NOMO-1 (cell line): Measurements from ENCODE around the gene CCDC169.
"Not testable (repeated sequence)": the region's sequence is repeated elsewhere in the genome, so short reads cannot be mapped to it uniquely, and the experiment has no call there.

Source experiments
- DNase-seq, 2 experiments: peaks; one replicate each; lab custom pipeline; 2025; ENCODE audit not compliant: unreplicated experiment in 2 of 2; lab: John Stamatoyannopoulos, UW

The CCDC169 gene

GRCh38 chr13:36297366-36298338 is at the start of gene CCDC169:
TSS of gene CCDC169 (minus strand) at chr13:36297814. CDS start at chr13:36297719, 95 bp downstream.
- DNase-seq = peak; percentile 51 to 71

GRCh38 chr13:36346222-36347083 is 48.8 kb upstream of the CCDC169 start, which contains the start of gene SPART:
TSS of gene SPART (minus strand) at chr13:36346394. CDS start at chr13:36335830, 10,564 bp downstream.
- peak; percentile 82 to 90 for DNase-seq

- DNase-seq = peak; percentile 55 to 78
Measured at GRCh38 chr13:36345438-36346221, 48.0 kb upstream of the CCDC169 start.

DNA sequence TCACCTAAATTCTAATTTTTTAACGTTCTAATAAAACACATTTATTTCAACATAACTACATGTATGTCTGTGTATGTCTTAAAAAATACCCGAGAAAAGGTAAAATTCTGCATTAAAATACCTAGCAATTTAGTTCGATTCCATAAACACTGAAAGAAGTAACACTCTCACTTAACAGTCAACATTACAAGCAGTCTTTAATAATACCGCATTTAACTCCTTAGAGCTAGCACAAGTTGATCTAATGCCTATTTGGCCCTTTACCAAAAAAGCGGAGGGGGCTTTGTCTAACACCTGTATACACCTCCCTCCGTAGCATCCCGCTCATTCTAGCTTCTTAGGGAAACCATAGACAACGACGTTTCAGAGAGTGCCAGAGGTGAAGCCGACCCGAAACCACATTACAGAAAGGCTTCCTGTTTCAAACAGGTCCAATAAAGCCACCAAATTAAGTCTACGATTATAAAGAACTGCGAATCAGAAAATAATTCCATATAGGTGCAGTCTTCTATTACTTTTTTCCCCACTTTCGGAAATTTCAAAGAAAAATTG is 47.3 kb upstream of the CCDC169 start:
- peak in 1 of 2 experiments; percentile 73 for DNase-seq

- DNase-seq = peak; percentile 55
Measured at GRCh38 chr13:36344173-36344572, 46.6 kb upstream of the CCDC169 start.

DNA sequence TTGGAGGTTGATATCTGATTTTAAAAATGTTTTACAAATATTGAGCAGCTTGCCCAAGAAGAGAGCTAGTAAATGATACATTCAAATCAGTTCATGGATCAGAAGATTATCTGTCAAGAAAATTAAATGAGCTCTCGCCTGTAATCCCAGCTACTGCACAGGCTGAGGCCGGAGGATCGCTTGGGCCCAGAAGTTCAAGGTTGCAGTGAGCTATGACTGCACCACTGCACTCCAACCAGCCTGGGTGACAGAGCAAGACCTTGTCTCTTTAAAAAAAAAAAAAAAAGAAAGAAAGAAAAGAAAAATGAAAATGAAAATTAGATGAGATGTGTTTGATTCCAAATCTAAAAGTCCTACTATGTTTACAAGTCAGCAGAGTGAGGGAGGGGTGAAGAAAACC is 46.2 kb upstream of the CCDC169 start:
- DNase-seq = no peak

DNA sequence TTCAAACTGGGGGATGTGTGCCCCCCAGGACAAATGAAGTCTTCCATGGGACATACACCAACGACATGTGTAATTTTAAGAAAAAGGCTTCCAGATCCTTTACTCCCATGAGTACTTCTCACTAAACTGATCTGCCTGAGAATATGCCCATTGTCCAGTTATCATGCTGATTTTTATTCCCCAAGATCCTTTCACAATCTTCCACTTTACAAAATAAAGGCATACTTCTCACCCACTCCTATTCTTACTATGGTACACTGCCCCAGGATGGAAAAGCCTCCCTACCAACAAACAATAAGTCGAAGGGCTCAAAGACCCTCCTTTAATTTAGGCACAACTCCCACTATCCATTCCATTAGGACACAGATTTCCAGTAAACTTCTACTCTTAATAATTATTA is 45.1 kb upstream of the CCDC169 start:
- no peak for DNase-seq

GRCh38 chr13:36341718-36342117 is 44.1 kb upstream of the CCDC169 start:
- no peak for DNase-seq

- no peak for DNase-seq
Measured at GRCh38 chr13:36339600-36340155, 42.1 kb upstream of the CCDC169 start.

DNA sequence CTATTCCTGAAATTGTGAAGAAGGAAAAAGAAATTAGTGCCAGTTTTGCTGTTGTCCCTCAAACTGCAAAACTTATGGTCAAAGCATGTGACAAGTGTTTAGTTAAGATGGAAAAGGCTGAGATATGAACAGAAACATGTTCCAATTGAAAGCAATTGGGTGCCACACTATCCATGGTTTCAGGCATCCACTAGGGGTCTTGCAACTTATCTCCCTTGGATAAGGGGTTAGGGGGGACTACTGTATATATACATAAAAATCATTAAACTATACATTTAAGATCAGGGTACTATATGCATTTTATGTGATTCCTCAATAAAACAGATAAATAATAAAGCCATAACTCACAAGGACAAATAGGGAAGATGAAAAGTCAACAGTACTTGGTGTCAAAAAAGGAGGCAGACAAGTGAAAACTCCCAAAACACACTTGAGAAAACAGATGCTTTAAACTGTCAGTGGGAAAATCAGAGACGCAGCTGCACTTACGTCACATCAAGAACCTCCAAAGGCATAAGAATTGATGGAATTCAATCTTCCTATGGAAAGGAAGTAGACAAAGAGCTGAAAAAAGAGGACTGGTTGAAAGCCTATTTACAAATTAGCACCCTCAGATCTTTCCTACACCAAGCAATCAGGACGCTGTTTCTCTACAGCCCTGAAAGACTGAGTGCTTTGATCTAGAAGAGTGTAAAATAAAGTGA is 40.5 kb upstream of the CCDC169 start:
- DNase-seq = no peak

DNA sequence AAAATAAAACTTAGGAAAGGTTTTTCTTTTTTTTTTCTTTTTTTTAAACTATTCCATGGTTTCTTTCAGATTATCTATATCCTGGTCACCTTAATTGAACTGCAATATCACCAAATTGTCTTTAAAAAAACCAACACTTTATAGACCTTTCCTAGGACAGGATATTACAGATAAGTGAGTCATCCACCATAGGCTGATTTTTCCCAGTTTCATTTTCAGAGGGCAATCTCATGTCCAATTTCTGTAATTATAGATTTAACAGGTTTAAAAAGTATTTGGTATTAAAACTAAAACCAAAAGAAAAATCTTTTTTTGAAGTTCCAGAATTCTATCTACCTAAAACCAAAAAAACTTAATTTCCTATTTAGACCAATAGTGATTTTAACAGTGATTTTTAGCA is 35.4 kb upstream of the CCDC169 start:
- DNase-seq = no peak

GRCh38 chr13:36332255-36332654 is 34.6 kb upstream of the CCDC169 start:
- not testable (repeated sequence) for DNase-seq

- DNase-seq = no peak
Measured at GRCh38 chr13:36331280-36331679, 33.7 kb upstream of the CCDC169 start.

- DNase-seq = no peak
Measured at GRCh38 chr13:36329361-36329760, 31.7 kb upstream of the CCDC169 start.

GRCh38 chr13:36328821-36329220 is 31.2 kb upstream of the CCDC169 start:
- no peak for DNase-seq

DNA sequence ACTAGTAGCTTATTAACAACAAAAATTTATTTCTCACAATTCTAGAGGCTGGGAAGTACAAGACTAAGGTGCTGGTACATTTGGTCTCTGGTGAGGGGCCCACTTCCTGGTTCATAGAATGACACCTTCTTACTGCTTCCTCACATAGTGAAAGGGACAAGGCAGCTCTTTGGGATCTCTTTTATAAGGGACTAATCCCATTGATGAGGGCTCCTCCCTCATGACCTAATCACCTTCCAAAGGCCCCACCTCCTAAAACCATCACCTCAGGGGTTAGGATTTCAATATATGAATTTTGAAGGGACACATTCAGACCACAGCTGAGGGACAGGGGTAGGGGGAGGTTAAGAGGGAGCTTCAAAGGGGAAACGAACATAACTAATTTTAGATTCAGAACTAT is 28.3 kb upstream of the CCDC169 start:
- DNase-seq = no peak

DNA sequence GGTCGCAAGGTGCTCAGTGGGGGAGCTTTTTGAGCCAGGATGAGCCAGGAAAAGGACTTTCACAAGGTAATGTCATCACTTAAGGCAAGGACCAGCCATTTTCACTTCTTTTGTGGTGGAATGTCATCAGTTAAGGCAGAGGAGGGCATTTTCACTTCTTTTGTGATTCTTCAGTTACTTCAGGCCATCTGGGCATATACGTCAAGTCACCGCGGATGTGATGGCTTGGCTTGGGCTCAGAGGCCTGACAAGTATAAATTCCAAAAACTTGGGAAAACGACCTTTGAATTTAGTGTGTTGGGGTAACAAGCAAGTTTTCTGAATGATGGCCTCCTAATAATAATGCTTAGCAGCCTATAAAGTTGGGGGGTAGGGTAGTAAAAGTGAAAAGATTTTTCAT is 27.3 kb upstream of the CCDC169 start:
- not testable (repeated sequence) for DNase-seq

- DNase-seq = no peak
Measured at GRCh38 chr13:36323951-36324566, 26.4 kb upstream of the CCDC169 start.

- no peak for DNase-seq
Measured at GRCh38 chr13:36323408-36323807, 25.8 kb upstream of the CCDC169 start.
